Left lung (tissue), 10 donors: ENCODE measurements around the gene PTPN2. TPM values are rescaled to one million over a fixed set of nuclear protein-coding genes. Genes with fewer than 3 reads are reported as not detected.

ENCODE experiments used
- ATAC-seq: fragments of 200-7000 bp; cut with Tn5 transposase; one replicate; pipeline ENCODE4 v1.9.1; 2020; ENCODE audit warnings: moderate library complexity
- DNase-seq, 4 donors: peaks; one replicate each; pipeline ENCODE4 v3.0.0-alpha.2; 2013 to 2020
- H3K27ac ChIP-seq, 2 donors: fragments of 200-600 bp; sonication (generic) in 1 of 2; one replicate each; pipeline versions ENCODE4 v1.5.0 to v1.8.0; 2020 to 2021
- H3K27me3 ChIP-seq, 2 donors: fragments of 200-600 bp; sonication (generic) in 1 of 2; one replicate each; pipeline versions ENCODE4 v1.5.0 to v1.8.0; 2020 to 2021
- H3K36me3 ChIP-seq, 2 donors: fragments of 200-600 bp; sonication (generic) in 1 of 2; one replicate each; pipeline versions ENCODE4 v1.5.0 to v1.8.0; 2020 to 2021
- H3K4me1 ChIP-seq, 2 donors: fragments of 200-600 bp; one replicate each; pipeline ENCODE4 v1.8.0; 2021
- H3K4me3 ChIP-seq, 2 donors: fragments of 200-600 bp; sonication (generic) in 1 of 2; one replicate each; pipeline versions ENCODE4 v1.5.0 to v1.8.0; 2020 to 2021; ENCODE audit warnings: mild to moderate bottlenecking in 1 of 2
- H3K9me3 ChIP-seq, 2 donors: fragments of 200-600 bp; sonication (generic) in 1 of 2; one replicate each; pipeline versions ENCODE4 v1.5.0 to v1.8.0; 2020 to 2021
- intact Hi-C, 2 donors: fragments of 100-400 bp; cut with DNase I; formaldehyde crosslinking; loops; one replicate each; pipeline versions ENCODE4 v1.11.2 to v1.14.2; 2022
- polyA plus RNA-seq, 6 donors: library from polyadenylated mRNA; unstranded; fragments of 120-200 nt; gene quantifications; one replicate each; pipeline ENCODE4 v1.2.1, GENCODE V29; 2013; ENCODE audit not compliant: insufficient read length in 6 of 6
- total RNA-seq, 2 donors: library from RNA; stranded (reverse); fragmentation: NEBNext Ultra II Directional; extraction: Animal tissue kit (Norgen Biotek cat#: 25700); gene quantifications; one replicate each; pipeline ENCODE4 v1.2.1, GENCODE V29; 2021
- TF ChIP-seq, protein P1 (sequence below), 2 donors: fragments of 200-600 bp; sonication (generic) in 1 of 2; IDR thresholded peaks; one replicate each; pipeline versions ENCODE4 v1.5.0 to v1.8.0; 2021; ENCODE audit warnings: antibody characterized with exemption in 2 of 2
- donor health status: DM: no; HTN: yes; CAD: no.
- donor health status: DM: no; HTN: no; CAD: no.

The PTPN2 gene
- total and polyA plus RNA-seq, 8 donors = 35.6 to 75.8 (median 66.7) TPM

DNA sequence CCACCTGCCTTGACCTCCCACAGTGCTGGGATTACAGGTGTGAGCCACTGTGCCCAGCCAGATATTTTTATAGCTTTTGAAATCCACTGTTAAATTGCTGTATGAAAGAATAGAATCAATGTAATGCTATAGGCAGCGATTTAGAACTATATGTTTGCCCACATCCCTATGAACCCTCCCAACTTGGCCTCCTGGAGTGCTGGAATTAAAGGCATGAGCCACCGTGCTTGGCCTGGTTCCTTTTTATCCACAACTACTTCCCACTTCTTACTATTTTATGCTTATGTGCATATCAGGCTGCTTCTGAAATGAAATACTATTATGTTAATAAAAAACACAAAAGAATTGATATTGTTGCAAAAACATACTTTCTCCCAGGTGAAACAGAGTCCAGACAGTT lies 11.6 kb upstream of the PTPN2 start:
- Histone ChIP-seq H3K27me3 (peaks cover 0 to 13% of the 10 kb centered on the region in 2 donors), H3K4me1 (peaks cover 0 to 10% of the 10 kb centered on the region in 2 donors), H3K9me3 (no peaks in the 10 kb centered on the region), H3K36me3 (no peaks in the 10 kb centered on the region), H3K4me3 (no peak overlapping the region), H3K27ac (no peak overlapping the region)
- ATAC-seq (no peak), DNase-seq (no peak)
- intact Hi-C loops = loop anchor here in 1 of 2 donors (10.0 kb wide), 1 partner anchor 151 kb away; no protein-coding TSS in a partner anchor
- TF ChIP-seq, protein P1, sequence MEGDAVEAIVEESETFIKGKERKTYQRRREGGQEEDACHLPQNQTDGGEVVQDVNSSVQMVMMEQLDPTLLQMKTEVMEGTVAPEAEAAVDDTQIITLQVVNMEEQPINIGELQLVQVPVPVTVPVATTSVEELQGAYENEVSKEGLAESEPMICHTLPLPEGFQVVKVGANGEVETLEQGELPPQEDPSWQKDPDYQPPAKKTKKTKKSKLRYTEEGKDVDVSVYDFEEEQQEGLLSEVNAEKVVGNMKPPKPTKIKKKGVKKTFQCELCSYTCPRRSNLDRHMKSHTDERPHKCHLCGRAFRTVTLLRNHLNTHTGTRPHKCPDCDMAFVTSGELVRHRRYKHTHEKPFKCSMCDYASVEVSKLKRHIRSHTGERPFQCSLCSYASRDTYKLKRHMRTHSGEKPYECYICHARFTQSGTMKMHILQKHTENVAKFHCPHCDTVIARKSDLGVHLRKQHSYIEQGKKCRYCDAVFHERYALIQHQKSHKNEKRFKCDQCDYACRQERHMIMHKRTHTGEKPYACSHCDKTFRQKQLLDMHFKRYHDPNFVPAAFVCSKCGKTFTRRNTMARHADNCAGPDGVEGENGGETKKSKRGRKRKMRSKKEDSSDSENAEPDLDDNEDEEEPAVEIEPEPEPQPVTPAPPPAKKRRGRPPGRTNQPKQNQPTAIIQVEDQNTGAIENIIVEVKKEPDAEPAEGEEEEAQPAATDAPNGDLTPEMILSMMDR (IDR thresholded peaks at IDR 0.05) = no peak

DNA sequence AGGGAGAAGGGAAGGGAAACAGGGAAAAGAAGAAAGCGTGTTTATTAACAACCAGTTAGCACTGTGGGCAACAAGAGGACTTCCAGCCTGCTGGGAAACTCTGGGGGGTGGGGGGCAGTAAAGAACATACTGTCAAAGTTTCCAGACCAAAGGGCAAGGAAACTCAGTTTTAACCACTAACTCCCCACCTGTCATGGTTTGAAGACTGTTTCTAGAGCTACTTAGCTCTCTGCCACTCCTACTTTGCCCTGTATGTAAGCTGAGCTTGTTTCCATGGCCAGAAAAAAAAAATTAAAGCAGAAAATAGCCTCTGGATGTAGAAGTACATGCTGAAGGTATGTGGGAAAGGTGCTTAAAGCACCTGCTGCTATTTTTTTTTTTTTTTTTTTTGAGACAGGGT lies 11.0 kb upstream of the PTPN2 start:
- Histone ChIP-seq H3K9me3 (no peaks in the 10 kb centered on the region), H3K27me3 (peaks cover 0 to 13% of the 10 kb centered on the region in 2 donors), H3K36me3 (no peaks in the 10 kb centered on the region), H3K4me1 (peaks cover 0 to 10% of the 10 kb centered on the region in 2 donors), H3K4me3 (no peak overlapping the region), H3K27ac (no peak overlapping the region)
- intact Hi-C loops = loop anchor here in 1 of 2 donors (10.0 kb wide), 1 partner anchor 150 kb away; no protein-coding TSS in a partner anchor
- ATAC-seq = no peak
- TF ChIP-seq, protein P1 (IDR thresholded peaks at IDR 0.05) = no peak
- no peak for DNase-seq

DNA sequence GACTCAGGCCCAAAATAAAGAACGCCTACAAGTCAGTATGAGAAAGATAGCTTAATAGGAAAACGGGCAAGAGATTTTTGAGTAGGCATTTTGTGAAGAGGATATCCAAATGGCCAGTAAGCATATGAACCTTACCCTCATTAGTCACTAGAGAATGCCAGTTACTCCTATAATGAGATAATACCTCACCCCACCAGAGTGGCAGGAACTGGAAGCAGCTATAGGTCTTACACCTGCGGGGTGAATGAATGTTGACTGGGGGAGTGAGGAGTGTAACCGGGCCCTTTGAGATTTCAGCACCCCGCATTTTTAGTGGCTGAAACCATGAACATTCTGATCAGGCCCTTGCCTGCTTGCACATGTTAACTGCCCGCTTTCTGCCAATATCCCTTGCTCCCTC lies 7.5 kb upstream of the PTPN2 start:
- TF ChIP-seq, protein P1 (IDR thresholded peaks at IDR 0.05) = no peak
- Histone ChIP-seq H3K4me3 (no peak overlapping the region), H3K9me3 (no peaks in the 10 kb centered on the region), H3K27me3 (peaks cover 0 to 5% of the 10 kb centered on the region in 2 donors), H3K27ac (no peak overlapping the region), H3K4me1 (peaks cover 0 to 10% of the 10 kb centered on the region in 2 donors), H3K36me3 (no peaks in the 10 kb centered on the region)
- ATAC-seq (no peak), DNase-seq (no peak)
- intact Hi-C loops = loop anchor here in 1 of 2 donors (10.0 kb wide), 1 partner anchor 147 kb away; no protein-coding TSS in a partner anchor

DNA sequence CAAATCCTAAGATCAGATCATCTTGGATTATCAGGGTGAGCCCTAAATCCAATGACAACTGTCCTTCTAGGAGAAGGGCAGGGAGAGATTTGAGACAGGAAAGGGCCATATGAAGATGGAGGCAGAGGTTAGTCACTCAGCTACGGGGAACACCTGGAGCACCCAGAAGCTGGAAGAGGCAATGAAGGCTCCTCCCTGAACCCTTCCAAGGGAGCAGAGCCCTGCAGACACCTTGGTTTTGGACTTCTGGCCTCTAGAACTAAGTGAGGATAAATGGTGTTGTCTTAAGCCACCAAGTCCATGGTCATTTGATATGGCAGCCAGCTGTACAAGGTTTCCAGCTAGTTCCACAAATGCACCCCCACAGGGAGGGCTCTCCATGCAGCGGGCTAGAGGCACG lies 6.9 kb upstream of the PTPN2 start:
- ATAC-seq = no peak
- intact Hi-C loops = loop anchor here in 1 of 2 donors (10.0 kb wide), 1 partner anchor 146 kb away; no protein-coding TSS in a partner anchor
- Histone ChIP-seq H3K27me3 (peaks cover 0 to 5% of the 10 kb centered on the region in 2 donors), H3K4me3 (no peak overlapping the region), H3K27ac (no peak overlapping the region), H3K4me1 (peaks cover 0 to 14% of the 10 kb centered on the region in 2 donors), H3K9me3 (no peaks in the 10 kb centered on the region), H3K36me3 (no peaks in the 10 kb centered on the region)
- DNase-seq = no peak
- TF ChIP-seq, protein P1 (IDR thresholded peaks at IDR 0.05) = no peak

DNA sequence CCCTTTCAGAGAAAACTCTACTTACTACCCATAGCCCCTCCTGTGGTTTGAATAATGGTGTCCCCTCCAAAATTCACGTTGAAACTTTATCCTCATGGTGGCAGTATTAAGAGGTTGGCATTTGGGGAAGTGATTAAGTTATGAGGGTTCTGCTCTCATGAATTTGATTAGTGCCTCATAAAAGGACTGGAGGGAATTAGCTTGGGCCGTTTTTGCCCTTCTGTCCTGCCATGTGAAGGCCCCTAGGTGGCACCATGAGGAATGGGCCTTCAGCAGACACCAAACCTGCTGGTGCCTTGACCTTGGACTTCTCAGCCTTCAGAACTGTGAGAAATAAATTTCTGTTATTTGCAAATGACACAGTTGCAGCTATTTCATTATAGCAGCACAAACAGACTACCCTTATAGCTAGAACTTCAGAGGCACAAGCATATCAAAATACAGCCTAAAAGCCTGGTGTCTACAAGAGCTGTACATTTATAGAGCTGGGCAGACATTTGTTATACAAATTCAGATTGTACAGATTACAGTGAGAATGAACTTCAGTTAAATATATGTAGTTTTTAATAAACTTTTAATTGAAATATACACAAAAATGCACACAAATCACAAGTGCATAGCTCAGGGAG lies 2.6 kb upstream of the PTPN2 start:
- Histone ChIP-seq H3K9me3 (no peaks in the 10 kb centered on the region), H3K4me3 (no peak overlapping the region), H3K36me3 (no peaks in the 10 kb centered on the region), H3K4me1 (peaks cover 0 to 37% of the 10 kb centered on the region in 2 donors), H3K27ac (no peak overlapping the region), H3K27me3 (no peaks in the 10 kb centered on the region)
- TF ChIP-seq, protein P1 (IDR thresholded peaks at IDR 0.05) = peak; percentile 26 to 30
- ATAC-seq (no peak), DNase-seq (no peak)
- intact Hi-C loops = no loop called here
